PC-3 (cell line): ENCODE results near the gene STX18. TPM values are rescaled to one million over a fixed set of nuclear protein-coding genes. Genes with fewer than 3 reads are reported as not detected.

Source experiments
- ATAC-seq: fragments of 200-7000 bp; cut with Tn5 transposase; 2 replicates; pipeline ENCODE4 v1.9.1; 2020; ENCODE audit warnings: mild to moderate bottlenecking, moderate library complexity
- BruUV-seq: library from RNA; stranded (reverse); fragments of 400-500 nt; replicated peaks from 2 replicates; lab custom pipeline; 2021; lab: Mats Ljungman, UMichigan
- CTCF ChIA-PET: fragments of 300-600 bp; sonication (Branson Sonifier 250); formaldehyde crosslinking; loops from one replicate; lab custom pipeline; 2022; ENCODE audit warnings: antibody characterized with exemption; lab: Charles Lee
- POLR2A ChIA-PET: fragments of 300-600 bp; sonication (Branson Sonifier 250); formaldehyde crosslinking; loops from one replicate; lab custom pipeline; 2022; ENCODE audit warnings: antibody characterized with exemption; ENCODE audit not compliant: unreplicated experiment; lab: Charles Lee
- DNase-seq: peaks from one replicate; pipeline ENCODE4 v3.0.0-alpha.2; 2015
- H2AFZ ChIP-seq: fragments of 300-600 bp; sonication (generic); 2 replicates; pipeline ENCODE4 v1.6.0; 2016; ENCODE audit warnings: antibody characterized with exemption, low read length
- H3F3A ChIP-seq: fragments of 300-600 bp; sonication (generic); one replicate; pipeline ENCODE4 v1.6.0; 2017; ENCODE audit warnings: antibody characterized with exemption, low read length, control low read depth, mild to moderate bottlenecking; ENCODE audit not compliant: unreplicated experiment
- H3K27ac ChIP-seq: fragments of 300-600 bp; sonication (generic); 2 replicates; pipeline ENCODE4 v1.5.1; 2016; ENCODE audit warnings: mild to moderate bottlenecking, low read length
- H3K27me3 ChIP-seq: fragments of 300-600 bp; sonication (generic); 2 replicates; pipeline ENCODE4 v1.6.1; 2016; ENCODE audit warnings: low read length, mixed read lengths
- H3K36me3 ChIP-seq: fragments of 300-600 bp; sonication (generic); 2 replicates; pipeline ENCODE4 v1.6.1; 2016; ENCODE audit warnings: low read depth, mixed run types, low read length, mixed read lengths
- H3K4me1 ChIP-seq: fragments of 300-600 bp; sonication (generic); 2 replicates; pipeline ENCODE4 v1.5.1; 2016; ENCODE audit warnings: low read length; ENCODE audit not compliant: insufficient read depth
- H3K4me2 ChIP-seq: fragments of 300-600 bp; sonication (generic); 2 replicates; pipeline ENCODE4 v1.6.0; 2016; ENCODE audit warnings: low read length
- H3K4me3 ChIP-seq: fragments of 300-600 bp; sonication (generic); 2 replicates; pipeline ENCODE4 v1.5.1; 2016; ENCODE audit warnings: mild to moderate bottlenecking, low read length, mixed read lengths
- H3K79me2 ChIP-seq: fragments of 300-600 bp; sonication (generic); 2 replicates; pipeline ENCODE4 v1.6.1; 2017; ENCODE audit warnings: low read length, mixed read lengths
- H3K9ac ChIP-seq: fragments of 300-600 bp; sonication (generic); 2 replicates; pipeline ENCODE4 v1.6.0; 2016; ENCODE audit warnings: mild to moderate bottlenecking, low read length
- H3K9me2 ChIP-seq: fragments of 300-600 bp; sonication (generic); replicated peaks from 2 replicates; pipeline ENCODE4 v1.6.1; 2016; ENCODE audit warnings: mixed run types, low read length, mixed read lengths
- H3K9me3 ChIP-seq: fragments of 300-600 bp; sonication (generic); 2 replicates; pipeline ENCODE4 v1.6.1; 2016; ENCODE audit warnings: low read length, mixed read lengths
- H4K20me1 ChIP-seq: fragments of 300-600 bp; sonication (generic); 2 replicates; pipeline ENCODE4 v1.6.1; 2016; ENCODE audit warnings: low read length, mixed read lengths
- CTCF ChIP-seq: fragments of 300-600 bp; sonication (generic); conservative IDR thresholded peaks from 2 replicates; pipeline ENCODE4 v1.5.1; 2017; ENCODE audit warnings: antibody characterized with exemption, low read depth, mild to moderate bottlenecking, low read length
- EZH2 ChIP-seq: fragments of 300-600 bp; sonication (generic); IDR thresholded peaks from one replicate; pipeline ENCODE4 v1.6.1; 2017; ENCODE audit warnings: antibody characterized with exemption, mild to moderate bottlenecking, low read length; ENCODE audit not compliant: unreplicated experiment
- EZH2phosphoT487 ChIP-seq: fragments of 300-600 bp; sonication (generic); IDR thresholded peaks from 2 replicates; pipeline ENCODE4 v1.6.1; 2018; ENCODE audit warnings: mild to moderate bottlenecking, antibody characterized with exemption, low read length, borderline replicate concordance
- intact Hi-C: fragments of 100-400 bp; cut with micrococcal nuclease; formaldehyde crosslinking; loops from 2 replicates; pipeline ENCODE4 v1.9.0; 2023
- total RNA-seq: library from RNA; depleted of rRNA; stranded (reverse); fragments of >200 nt; gene quantifications from 2 replicates; pipeline ENCODE4 v1.2.3, GENCODE V29; 2014

Gene STX18
- total RNA-seq, 1 experiment from 2014 or later: 25.0 TPM

DNA sequence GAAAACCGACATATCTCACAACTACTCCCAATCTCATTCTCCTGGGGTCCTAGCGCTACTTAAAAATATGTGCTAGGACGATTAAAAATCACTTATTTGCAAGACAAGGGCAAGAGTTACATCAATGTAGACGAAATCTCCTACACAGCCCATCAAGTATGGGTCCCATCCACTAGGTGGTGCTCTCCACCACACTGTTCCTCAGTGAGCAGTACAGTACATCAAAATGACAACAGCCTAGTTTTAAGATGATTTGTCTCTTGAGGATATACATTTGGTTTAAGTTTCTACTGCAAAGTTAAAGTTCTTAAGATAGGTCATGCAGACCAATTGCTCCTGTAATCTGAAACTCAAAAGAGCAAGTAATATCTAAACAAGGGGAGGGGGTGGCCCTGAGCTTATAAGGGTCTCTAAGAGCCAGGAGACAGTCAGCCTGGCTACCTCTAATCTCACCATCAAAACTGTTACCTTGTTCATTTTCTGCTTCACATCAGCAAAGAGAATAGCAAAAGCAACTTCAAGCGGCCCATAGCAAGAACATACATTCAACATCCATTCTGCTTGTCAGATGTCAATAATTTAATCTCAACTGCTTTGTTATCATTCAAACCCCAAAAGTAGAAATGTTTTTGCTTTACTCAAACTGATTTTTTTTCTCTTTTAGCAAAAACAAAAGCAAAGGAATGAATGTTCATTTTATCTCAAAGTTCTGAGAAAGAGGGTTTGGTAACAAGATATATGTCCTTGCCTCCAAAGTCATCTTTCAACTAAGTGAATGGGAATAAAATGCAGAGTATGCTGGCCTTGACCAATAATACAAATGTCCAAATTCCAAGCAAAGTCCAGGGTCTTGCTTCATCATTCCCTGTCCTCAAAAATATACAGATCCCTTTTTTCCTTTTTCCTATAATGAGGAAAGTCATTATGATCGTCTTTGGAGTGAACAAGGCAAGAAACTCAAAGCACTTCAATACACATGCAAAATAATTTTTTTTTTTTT is 53.1 kb downstream of the STX18 start:
- POLR2A ChIA-PET: no interaction called here
- ATAC-seq: peak; percentile 93

GRCh38 chr4:4486969-4487368 is 54.9 kb downstream of the STX18 start:
- H3K4me3 ChIP-seq: no peak overlapping the region
- ATAC-seq (no peak), DNase-seq (no peak)
- H3K27me3 ChIP-seq: no peaks in the 10 kb centered on the region
- TF ChIP-seq EZH2 (no peak), CTCF (no peak), EZH2phosphoT487 (no peak)
- no peaks in the 10 kb centered on the region for H3K4me1 ChIP-seq
- no peaks in the 10 kb centered on the region for H3K9me3 ChIP-seq
- intact Hi-C loops: no loop called here
- H3F3A ChIP-seq: no peaks in the 10 kb centered on the region
- no peaks in the 10 kb centered on the region for H3K9me2 ChIP-seq
- 0 out of 2 replicates have a peak, but pooled peaks cover 6% of the 10 kb centered on the region for H4K20me1 ChIP-seq
- H2AFZ ChIP-seq: no peak overlapping the region
- no TSS peak for BruUV-seq
- H3K4me2 ChIP-seq: no peak overlapping the region
- ChIA-PET CTCF (no interaction called here), POLR2A (no interaction called here)
- H3K36me3 ChIP-seq: no peaks in the 10 kb centered on the region
- H3K9ac ChIP-seq: no peak overlapping the region
- H3K27ac ChIP-seq: no peak overlapping the region
- peaks cover 12% of the 10 kb centered on the region for H3K79me2 ChIP-seq

More for the DNA sequence above, 53.1 kb downstream of the STX18 start:
- Histone ChIP-seq H3K9ac (no peak overlapping the region), H3K4me2 (no peak overlapping the region), H3K4me1 (no peaks in the 10 kb centered on the region), H3K4me3 (no peak overlapping the region), H3K27me3 (no peaks in the 10 kb centered on the region), H3K9me3 (no peaks in the 10 kb centered on the region), H3K9me2 (no peaks in the 10 kb centered on the region), H3K27ac (no peak overlapping the region), H4K20me1 (0 out of 2 replicates have a peak, but pooled peaks cover 6% of the 10 kb centered on the region), H2AFZ (no peak overlapping the region), H3K36me3 (no peaks in the 10 kb centered on the region), H3K79me2 (peaks cover 12% of the 10 kb centered on the region), H3F3A (no peaks in the 10 kb centered on the region)
- TF ChIP-seq CTCF: peak; percentile 84
- no peak for TF ChIP-seq EZH2phosphoT487
- intact Hi-C loops: loop anchor here (1.0 kb wide), 1 partner anchor 392 kb away; no protein-coding TSS in a partner anchor
- CTCF ChIA-PET: interaction anchor here (0.5 to 1.9 kb wide), 2 partner anchors 19 to 379 kb away, joined by 5 to 6 read pairs; no protein-coding TSS in a partner anchor
- BruUV-seq: no TSS peak
- DNase-seq: peak; percentile 76

GRCh38 chr4:4485806-4486205 is 56.0 kb downstream of the STX18 start:
- CTCF ChIA-PET: no interaction called here
- Histone ChIP-seq H3K4me3 (no peak overlapping the region), H3K79me2 (peaks cover 12% of the 10 kb centered on the region), H3K9me3 (no peaks in the 10 kb centered on the region), H2AFZ (no peak overlapping the region), H3K4me1 (no peaks in the 10 kb centered on the region), H3K9me2 (no peaks in the 10 kb centered on the region), H3K4me2 (no peak overlapping the region), H4K20me1 (0 out of 2 replicates have a peak, but pooled peaks cover 6% of the 10 kb centered on the region), H3K27ac (no peak overlapping the region), H3F3A (no peaks in the 10 kb centered on the region), H3K36me3 (no peaks in the 10 kb centered on the region), H3K9ac (no peak overlapping the region), H3K27me3 (no peaks in the 10 kb centered on the region)
- DNase-seq (no peak), ATAC-seq (no peak)
- POLR2A ChIA-PET: no interaction called here
- intact Hi-C loops: no loop called here
- no peak for TF ChIP-seq EZH2phosphoT487
- TF ChIP-seq CTCF: no peak
- no peak for TF ChIP-seq EZH2
- no TSS peak for BruUV-seq
